Smooth muscle cell (in vitro differentiated cells): ENCODE measurements around the gene OR10A4. TPM values are rescaled to one million over a fixed set of nuclear protein-coding genes. Genes with fewer than 3 reads are reported as not detected.

ENCODE experiments used
- DNase-seq: peaks from one replicate; lab custom pipeline; 2025; ENCODE audit not compliant: unreplicated experiment; lab: John Stamatoyannopoulos, UW
- H2AFZ ChIP-seq: fragments of 200-600 bp; sonication (generic); 2 replicates; pipeline ENCODE4 v1.6.0; 2016; ENCODE audit warnings: antibody characterized with exemption, low read depth, mild to moderate bottlenecking
- H3F3A ChIP-seq: fragments of 200-600 bp; sonication (generic); 2 replicates; pipeline ENCODE4 v1.6.0; 2017; ENCODE audit warnings: antibody characterized with exemption, low read depth
- H3K27ac ChIP-seq: fragments of 200-600 bp; sonication (generic); 2 replicates; pipeline ENCODE4 v1.5.1; 2016; ENCODE audit warnings: low read depth, mild to moderate bottlenecking
- H3K27me3 ChIP-seq: fragments of 200-600 bp; sonication (generic); 2 replicates; pipeline ENCODE4 v1.6.1; 2016; ENCODE audit warnings: low read depth, mild to moderate bottlenecking
- H3K36me3 ChIP-seq: fragments of 200-600 bp; sonication (generic); 2 replicates; pipeline ENCODE4 v1.5.1; 2016; ENCODE audit warnings: low read depth
- H3K4me1 ChIP-seq: fragments of 200-600 bp; sonication (generic); 2 replicates; pipeline ENCODE4 v1.5.1; 2016; ENCODE audit warnings: low read depth
- H3K4me2 ChIP-seq: fragments of 200-600 bp; sonication (generic); 2 replicates; pipeline ENCODE4 v1.6.0; 2016; ENCODE audit warnings: mild to moderate bottlenecking
- H3K4me3 ChIP-seq: fragments of 200-600 bp; sonication (generic); 2 replicates; pipeline ENCODE4 v1.5.1; 2016; ENCODE audit warnings: mild to moderate bottlenecking
- H3K79me2 ChIP-seq: fragments of 200-600 bp; sonication (generic); 2 replicates; pipeline ENCODE4 v1.6.0; 2016; ENCODE audit warnings: low read depth, mild to moderate bottlenecking
- H3K9ac ChIP-seq: fragments of 200-600 bp; sonication (generic); 2 replicates; pipeline ENCODE4 v1.6.0; 2016; ENCODE audit warnings: low read depth
- H3K9me3 ChIP-seq: fragments of 200-600 bp; sonication (generic); replicated peaks from 2 replicates; pipeline ENCODE4 v1.5.1; 2016; ENCODE audit warnings: low read depth
- H4K20me1 ChIP-seq: fragments of 200-600 bp; sonication (generic); 2 replicates; pipeline ENCODE4 v1.6.0; 2016; ENCODE audit warnings: low read depth
- CTCF ChIP-seq: fragments of 200-600 bp; sonication (generic); IDR thresholded peaks from 2 replicates; pipeline ENCODE4 v1.5.1; 2017; ENCODE audit warnings: borderline replicate concordance, mild to moderate bottlenecking, antibody characterized with exemption; ENCODE audit not compliant: insufficient read depth, poor library complexity, severe bottlenecking
- WGBS: methylation state at CpG from one replicate; pipeline ENCODE4 v1.1.7; 2016; ENCODE audit warnings: low lambda C conversion rate; 5-methylcytosine and 5-hydroxymethylcytosine counted together
- polyA plus RNA-seq: library from polyadenylated mRNA; unstranded; fragments of >200 nt; fragmentation: Nextera tagmentation; extraction: Ambion mirVana; gene quantifications from 2 replicates; pipeline ENCODE4 v1.2.1, GENCODE V29; 2016
- total RNA-seq: library from RNA; depleted of rRNA; stranded (reverse); fragments of >200 nt; gene quantifications from 2 replicates; pipeline ENCODE4 v1.2.3, GENCODE V29; 2014

Gene OR10A4
- total and polyA plus RNA-seq, 2 experiments from 2014 or later, result not detected

- Histone ChIP-seq H3K9ac (no peak within 1 kb of the TSS), H3K9me3 (no peaks in the 10 kb centered on the region), H3K79me2 (no peaks in the 10 kb centered on the region), H3K36me3 (no peaks in the 10 kb centered on the region), H3K4me1 (no peaks in the 10 kb centered on the region), H2AFZ (no peak within 1 kb of the TSS), H3K27me3 (no peaks in the 10 kb centered on the region), H3K27ac (no peak within 1 kb of the TSS), H3F3A (no peaks in the 10 kb centered on the region), H3K4me2 (no peak within 1 kb of the TSS), H4K20me1 (no peaks in the 10 kb centered on the region), H3K4me3 (no peak within 1 kb of the TSS)
- no peak for TF ChIP-seq CTCF
- no peak for DNase-seq
- 88% methylated on average over 1 of the region's 1 CpG for WGBS
These were observed 13.5 kb upstream of the OR10A4 start, which contains the start of gene OR10A2 for GRCh38 chr11:6862961-6863360. OR10A2 (plus strand) TSS chr11:6863057; CDS start chr11:6869755, 6,698 bp downstream.

- H3K4me1 ChIP-seq, result no peaks in the 10 kb centered on the region
- no peak overlapping the region for H3K9ac ChIP-seq
- H3K4me3 ChIP-seq, result no peak overlapping the region
- no peaks in the 10 kb centered on the region for H4K20me1 ChIP-seq
- no peaks in the 10 kb centered on the region for H3F3A ChIP-seq
- no peak overlapping the region for H3K27ac ChIP-seq
- H3K9me3 ChIP-seq, result no peaks in the 10 kb centered on the region
- no peaks in the 10 kb centered on the region for H3K79me2 ChIP-seq
- no peak for TF ChIP-seq CTCF
- H3K36me3 ChIP-seq, result no peaks in the 10 kb centered on the region
- H2AFZ ChIP-seq, result no peak overlapping the region
- H3K27me3 ChIP-seq, result no peaks in the 10 kb centered on the region
- no peak for DNase-seq
- WGBS, result 100% methylated on average over 1 of the region's 1 CpG
- no peak overlapping the region for H3K4me2 ChIP-seq
These were observed 12.0 kb upstream of the OR10A4 start for GRCh38 chr11:6864438-6864837.

GRCh38 chr11:6871278-6871677 is 5.1 kb upstream of the OR10A4 start:
- Histone ChIP-seq H3K4me2 (no peak overlapping the region), H2AFZ (no peak overlapping the region), H3K9ac (no peak overlapping the region), H4K20me1 (no peaks in the 10 kb centered on the region), H3K4me3 (no peak overlapping the region), H3F3A (no peaks in the 10 kb centered on the region), H3K9me3 (no peaks in the 10 kb centered on the region), H3K27me3 (no peaks in the 10 kb centered on the region), H3K79me2 (no peaks in the 10 kb centered on the region), H3K4me1 (no peaks in the 10 kb centered on the region), H3K27ac (no peak overlapping the region), H3K36me3 (no peaks in the 10 kb centered on the region)
- TF ChIP-seq CTCF, result no peak
- 89% methylated on average over 1 of the region's 1 CpG for WGBS
- no peak for DNase-seq

GRCh38 chr11:6875761-6876160 is 664 bp upstream of the OR10A4 start:
- 92% methylated on average over 2 of the region's 2 CpGs for WGBS
- no peak for DNase-seq
- H3K79me2 ChIP-seq, result no peaks in the 10 kb centered on the region
- no peak overlapping the region for H3K9ac ChIP-seq
- no peak overlapping the region for H3K4me3 ChIP-seq
- no peaks in the 10 kb centered on the region for H4K20me1 ChIP-seq
- H3K27me3 ChIP-seq, result no peaks in the 10 kb centered on the region
- H3K27ac ChIP-seq, result no peak overlapping the region
- no peaks in the 10 kb centered on the region for H3K36me3 ChIP-seq
- H3K4me2 ChIP-seq, result no peak overlapping the region
- no peaks in the 10 kb centered on the region for H3K9me3 ChIP-seq
- no peaks in the 10 kb centered on the region for H3K4me1 ChIP-seq
- no peak for TF ChIP-seq CTCF
- no peaks in the 10 kb centered on the region for H3F3A ChIP-seq
- H2AFZ ChIP-seq, result no peak overlapping the region
